ENCODE results near the gene ATP6AP1.

Gene ATP6AP1

DNA sequence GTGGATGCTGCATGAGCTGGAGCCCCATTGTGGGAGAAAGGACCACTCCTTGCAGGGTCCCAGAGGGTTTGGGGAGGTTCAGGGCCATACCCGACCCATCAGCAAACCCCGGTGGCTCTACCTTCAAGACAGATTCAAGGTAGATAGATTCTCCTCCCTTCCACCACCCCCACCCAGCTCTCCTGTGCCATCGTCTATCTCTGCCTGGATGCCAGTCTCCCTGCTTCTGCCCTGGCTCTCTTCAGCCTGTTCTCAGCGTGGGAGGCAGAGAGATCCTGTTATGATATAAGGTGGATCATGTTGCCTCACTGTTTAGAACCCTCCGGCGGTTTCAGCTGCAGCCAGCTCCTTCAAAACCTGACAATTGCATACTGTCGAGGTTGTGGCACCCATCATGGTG lies 45.2 kb downstream of the ATP6AP1 start:
- DNase-seq: no peak

DNA sequence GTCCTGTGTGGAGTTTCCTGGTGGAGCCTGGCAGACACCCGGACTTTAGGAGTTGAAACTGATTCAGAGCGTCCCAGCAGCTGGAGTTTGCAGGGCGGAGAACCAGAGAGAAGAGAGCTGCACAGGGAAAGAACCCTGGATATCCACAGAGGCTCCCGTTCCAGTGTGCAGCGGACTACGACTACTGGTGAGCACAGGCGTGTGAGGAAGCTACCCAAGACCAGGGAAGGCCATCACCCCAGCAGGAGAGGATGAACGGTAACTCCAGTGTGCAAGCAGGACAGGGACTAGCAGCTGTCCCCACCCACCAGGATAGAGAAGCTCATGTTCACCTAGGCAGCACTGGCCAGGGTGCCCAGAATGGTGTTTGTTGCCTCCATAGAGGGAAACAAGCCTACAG lies 48.3 kb downstream of the ATP6AP1 start:
- no peak for DNase-seq

DNA sequence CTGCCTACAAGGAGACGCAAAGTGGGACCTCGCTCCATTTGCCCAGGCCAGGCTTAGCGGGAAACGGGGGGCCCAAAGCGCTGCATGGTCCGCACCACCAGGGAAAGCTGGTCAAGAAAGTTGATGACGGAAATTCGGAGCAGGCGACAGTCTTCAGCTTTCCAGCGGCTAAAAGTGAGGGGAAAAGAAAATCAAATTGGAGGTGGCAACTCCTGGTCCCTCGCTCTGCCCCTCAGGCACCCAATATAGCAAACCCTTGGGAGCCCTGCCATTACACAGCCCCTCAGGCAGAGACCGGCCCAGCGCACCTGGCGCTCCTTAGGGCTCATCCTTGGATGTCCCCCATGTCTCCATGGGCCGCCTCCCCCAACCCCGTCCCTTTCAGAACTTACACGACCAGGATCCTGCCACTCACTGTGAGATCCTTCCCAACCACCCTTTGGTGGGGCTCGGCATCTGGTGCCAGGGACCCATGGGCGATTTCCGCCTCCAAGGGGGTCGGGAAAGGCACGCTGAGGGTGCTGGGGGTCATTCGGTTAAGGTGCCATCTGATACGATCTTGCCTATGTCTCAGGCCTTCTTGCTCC lies 49.5 kb downstream of the ATP6AP1 start:
- no peak for DNase-seq

DNA sequence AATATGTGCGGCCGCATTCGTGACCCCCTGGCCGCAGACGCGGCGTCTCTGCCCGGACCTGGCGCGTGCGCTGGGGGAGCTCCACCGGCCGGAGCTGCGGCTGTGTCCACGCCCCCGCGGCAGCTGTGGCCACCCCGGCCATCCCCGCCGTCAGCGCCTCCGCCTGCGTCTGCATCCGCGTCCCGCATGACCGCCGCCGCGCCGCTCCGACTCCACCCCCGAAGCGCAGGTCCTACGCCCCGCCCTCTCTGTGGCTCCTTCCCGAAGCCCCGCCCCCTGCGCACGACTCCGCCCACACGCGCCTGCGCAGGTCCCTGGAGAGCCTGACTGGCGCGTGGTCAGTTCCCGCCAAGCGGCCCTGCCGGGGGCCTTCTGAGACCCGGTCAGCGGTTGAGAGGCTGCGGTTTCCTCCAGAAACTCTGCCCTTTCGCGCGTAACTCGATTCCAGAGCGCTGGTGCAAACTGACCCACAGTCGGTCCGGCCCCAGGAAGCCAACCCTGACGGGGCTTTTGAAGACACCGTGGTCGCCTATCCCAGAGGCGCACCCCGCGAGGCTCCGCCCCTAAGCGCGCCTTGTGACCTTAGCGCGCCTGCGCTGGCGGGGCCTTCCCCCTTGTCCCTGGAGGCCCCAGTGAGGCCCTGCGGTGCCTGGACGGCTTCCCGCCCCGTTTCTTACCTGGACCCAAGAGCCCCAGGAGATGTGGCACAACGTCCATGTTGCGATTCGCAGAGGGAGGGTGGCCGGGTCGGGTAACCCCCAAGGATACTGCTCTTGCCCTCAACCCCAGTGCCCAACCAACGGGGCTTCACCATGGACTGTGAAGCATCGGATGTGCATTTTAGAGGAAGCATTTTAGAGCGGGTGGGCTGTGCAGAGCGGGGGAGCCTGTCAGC lies 50.5 kb downstream of the ATP6AP1 start, which contains the start of gene LAGE3:
LAGE3 (minus strand) TSS at position 554 of the 895 bp plus-strand sequence; CDS start at position 188, 366 bp downstream.
- peak; percentile 93 for DNase-seq

DNA sequence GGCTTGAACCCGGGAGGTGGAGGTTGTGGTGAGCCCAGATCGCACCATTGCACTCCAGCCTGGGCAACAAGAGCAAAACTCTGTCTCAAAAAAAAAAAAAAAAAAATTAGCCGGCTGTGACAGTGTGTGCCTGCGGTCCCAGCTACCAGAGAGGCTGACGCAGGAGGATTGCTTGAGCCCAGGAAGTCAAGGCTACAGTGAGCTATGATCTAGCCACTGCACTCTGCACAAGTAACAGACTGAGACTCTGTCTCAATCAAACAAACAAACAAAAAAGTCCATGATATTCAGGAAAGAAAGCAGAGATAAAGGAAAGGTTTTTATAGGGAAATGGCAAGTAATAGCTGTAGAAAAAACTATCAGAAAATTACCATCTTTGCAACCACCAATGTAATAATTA lies 52.7 kb downstream of the ATP6AP1 start:
- DNase-seq: no peak

DNA sequence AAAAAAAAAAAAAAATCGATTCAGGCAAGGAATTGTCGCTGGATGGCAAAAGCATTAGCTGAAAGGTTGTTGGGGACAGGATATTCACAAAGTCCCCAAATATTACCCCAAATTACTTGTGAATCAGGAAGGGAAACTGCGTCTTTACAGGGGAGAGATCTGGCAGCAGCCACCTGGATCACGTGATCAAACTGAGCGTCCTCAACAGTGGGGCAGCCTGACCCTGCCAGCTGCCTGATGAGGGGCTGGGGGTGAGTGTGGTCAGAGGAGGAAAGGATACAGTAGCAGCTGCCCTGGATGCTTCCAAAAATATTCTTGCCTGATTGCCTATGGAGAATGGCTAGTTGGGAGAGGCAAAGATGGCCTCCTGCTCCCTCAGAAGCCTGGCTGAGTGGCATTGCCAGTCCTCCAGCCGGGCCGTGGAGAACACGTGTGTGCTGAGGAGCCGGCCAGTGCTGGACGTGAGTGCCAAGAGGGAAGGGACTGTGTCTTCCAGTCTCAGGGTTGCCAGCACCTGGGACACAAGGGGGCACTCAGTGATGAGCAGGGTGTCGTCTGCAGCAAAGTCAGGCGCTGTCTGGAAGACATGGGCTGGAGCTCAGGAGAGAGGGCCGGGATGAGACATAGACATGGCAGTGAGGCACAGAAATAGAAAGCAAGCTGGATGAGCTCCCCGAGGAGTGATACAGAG lies 53.6 kb downstream of the ATP6AP1 start:
- DNase-seq: no peak

DNA sequence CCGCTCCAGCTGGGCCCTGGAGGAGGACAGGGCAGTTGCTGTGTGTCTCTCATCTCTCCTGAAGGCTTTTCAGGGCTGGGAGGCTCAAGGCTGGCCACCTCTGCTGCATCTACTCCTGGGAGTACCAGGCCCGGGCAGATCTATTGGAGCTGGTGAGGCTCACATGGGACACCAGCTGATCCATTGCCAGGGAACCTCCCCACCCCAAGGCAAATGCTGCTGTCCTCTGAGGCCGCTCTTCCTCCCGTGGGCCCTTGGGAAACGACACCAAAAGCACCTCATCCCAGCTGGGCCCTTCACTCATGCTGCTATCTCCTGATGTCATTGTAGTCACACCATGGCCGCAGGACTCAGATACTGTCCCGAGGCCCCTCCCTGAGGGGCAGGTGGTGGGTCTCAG lies 54.3 kb downstream of the ATP6AP1 start:
- no peak for DNase-seq

DNA sequence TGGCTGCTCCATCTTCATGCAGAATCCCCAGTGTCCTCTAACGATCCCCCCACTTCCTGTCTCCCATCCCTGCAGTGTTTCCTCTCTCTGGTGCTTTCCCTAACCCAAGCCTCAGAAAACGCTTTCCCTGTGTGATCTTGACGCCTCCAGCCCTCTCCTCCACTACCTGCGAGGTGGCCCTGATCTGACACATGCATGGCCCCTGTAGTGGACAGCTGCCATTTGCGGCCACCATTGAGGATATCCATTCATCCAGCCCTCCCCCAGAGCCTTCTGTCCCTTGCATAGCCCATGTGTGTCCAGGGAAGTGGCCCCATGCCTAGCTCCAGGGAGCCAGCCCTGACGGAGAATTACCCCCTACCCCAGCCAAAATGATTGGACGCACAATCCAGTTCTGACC lies 54.8 kb downstream of the ATP6AP1 start:
- no peak for DNase-seq

DNA sequence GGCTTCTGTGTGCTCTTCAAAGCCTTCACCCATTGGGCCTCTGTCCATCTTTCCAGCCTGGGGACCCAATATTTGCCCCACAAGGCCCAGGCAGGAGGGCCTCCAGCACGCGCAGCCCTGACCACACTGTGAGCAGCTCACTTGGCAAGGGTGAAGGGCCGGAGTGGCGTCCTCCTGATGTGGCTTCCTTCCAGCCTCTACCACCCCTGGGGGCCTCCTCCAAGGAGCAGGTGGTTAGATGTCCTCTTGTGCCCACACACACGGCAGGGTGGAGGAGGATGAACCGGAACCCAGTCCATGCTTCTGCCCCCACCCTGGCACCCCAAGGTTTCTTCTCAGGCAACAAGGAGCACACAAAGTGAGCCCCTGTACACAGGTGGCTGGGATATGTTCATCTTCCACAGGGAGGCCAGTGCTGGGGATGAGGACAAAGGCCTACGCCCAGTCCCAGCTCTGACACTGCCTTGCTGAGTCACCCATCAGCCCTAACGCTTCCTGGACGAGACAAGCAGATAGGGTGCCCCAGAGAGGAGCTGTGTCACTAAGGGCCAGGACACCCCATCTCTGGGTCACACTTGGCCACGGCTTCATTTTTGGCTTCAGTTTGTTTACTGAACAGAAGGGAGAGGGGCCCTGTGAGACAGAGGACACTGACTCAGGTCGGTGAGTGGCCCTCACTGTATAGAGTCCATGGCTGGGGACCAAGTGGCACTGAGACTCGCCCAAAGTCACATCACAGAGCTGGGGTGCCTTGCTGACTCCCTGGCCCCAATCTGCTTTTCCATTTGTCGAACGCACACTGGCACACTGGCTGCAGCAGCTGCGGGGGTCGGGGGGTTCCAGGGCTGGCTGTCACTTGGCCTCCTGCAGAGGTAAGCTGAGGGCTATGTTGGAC lies 56.0 kb downstream of the ATP6AP1 start:
- no peak for DNase-seq

DNA sequence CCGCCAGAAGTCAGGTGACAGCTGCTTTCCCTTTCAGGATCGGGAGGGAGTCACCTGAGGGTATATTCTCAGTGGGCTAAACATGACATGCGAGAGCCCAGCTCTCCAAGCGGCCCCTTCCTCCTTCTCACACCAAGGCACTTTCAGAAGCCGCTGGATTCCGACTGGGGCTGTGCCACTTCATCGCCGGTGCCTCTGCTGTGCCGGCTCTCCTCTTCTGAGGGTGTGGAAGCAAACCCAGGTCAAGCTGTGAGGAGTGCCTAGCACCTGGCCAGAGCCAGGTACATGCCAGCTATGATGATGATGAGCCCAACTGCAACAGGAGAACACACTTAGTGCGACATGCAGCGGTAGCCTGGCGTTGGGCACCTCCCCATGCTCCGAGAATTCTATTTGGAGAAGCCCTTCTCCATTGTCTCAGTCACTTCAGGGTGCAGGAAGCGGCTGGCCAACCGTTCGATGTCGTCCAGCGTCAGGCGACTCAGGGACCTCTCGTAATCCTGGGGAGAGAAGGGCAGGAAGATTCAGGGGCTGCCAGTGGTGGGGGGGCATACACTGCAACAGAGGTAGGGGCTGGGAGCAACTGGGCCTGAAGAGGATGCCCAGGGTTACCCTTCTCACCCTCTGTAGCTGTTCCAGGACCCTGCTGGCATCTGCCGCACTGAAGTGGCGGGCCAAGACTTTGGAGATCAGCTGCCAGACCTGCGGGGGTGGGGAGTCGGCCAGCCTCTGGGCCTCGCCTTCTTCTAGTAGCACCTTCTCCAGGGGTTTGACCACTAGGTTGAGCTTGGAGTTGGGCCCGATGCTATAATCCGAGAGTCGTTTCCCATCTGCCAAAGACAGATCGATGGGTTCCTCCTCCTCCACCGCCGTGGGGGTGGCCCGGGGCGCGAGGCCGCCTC lies 56.9 kb downstream of the ATP6AP1 start:
- no peak for DNase-seq

DNA sequence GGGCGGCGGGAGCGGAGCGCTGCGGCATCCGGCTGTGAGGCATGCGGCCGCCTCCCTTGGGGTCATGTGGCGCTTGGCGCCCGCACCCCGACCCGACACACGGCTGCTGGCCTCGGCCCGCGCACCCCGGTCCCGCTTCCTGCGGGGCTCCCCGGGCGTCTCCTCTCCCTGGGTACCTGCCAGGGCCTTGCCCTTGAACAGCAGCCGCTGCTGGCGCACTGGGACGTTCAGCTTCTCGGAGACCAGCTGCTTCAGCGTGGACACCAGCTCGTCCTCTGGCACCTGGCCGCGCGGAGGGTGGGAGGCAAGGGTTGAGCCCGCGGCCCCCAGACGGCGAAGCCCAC lies 57.5 kb downstream of the ATP6AP1 start:
- peak; percentile 44 for DNase-seq
